H1 (cell line): ENCODE data around the gene RAB11FIP3. TPM values are rescaled to one million over a fixed set of nuclear protein-coding genes. Genes with fewer than 3 reads are reported as not detected.

Source experiments
- CTCF ChIP-seq, 3 experiments: IDR thresholded peaks; 1 replicate in 2 of 3; 2 replicates in 1 of 3; pipeline versions ENCODE4 v1.5.1 to v1.6.1; 2011; ENCODE audit warnings: low read length in 3 of 3, mild to moderate bottlenecking in 3 of 3, inconsistent platforms in 2 of 3, low read depth in 1 of 3, moderate library complexity in 1 of 3; ENCODE audit not compliant: insufficient read depth in 1 of 3; ENCODE audit errors: control extremely low read depth in 1 of 3
- KDM4A ChIP-seq: IDR thresholded peaks from one replicate; pipeline ENCODE4 v1.7.1; 2012; ENCODE audit warnings: low read depth, mild to moderate bottlenecking, moderate library complexity, low read length, inconsistent platforms; ENCODE audit not compliant: severe bottlenecking
- SIX5 ChIP-seq: IDR thresholded peaks from 2 replicates; pipeline ENCODE4 v1.6.1; 2011; ENCODE audit warnings: mild to moderate bottlenecking, low read depth, low read length
- YY1 ChIP-seq: IDR thresholded peaks from 2 replicates; pipeline ENCODE4 v1.6.1; 2011; ENCODE audit warnings: low read depth, mild to moderate bottlenecking, low read length
- polyA plus RNA-seq, 7 experiments: library from polyadenylated mRNA; depleted of rRNA in 3 of 7; stranded (reverse) in 5 of 7; unstranded in 2 of 7; fragments of >200 nt in 5 of 7; fragments of 200-250 nt in 2 of 7; gene quantifications; 1 replicate in 5 of 7; 2 replicates in 1 of 7; 4 replicates in 1 of 7; pipeline versions ENCODE4 v1.2.1 to v1.2.3, GENCODE V29; 2011 to 2013; ENCODE audit warnings: missing spikeins in 2 of 7, mixed read lengths in 2 of 7
- total RNA-seq: library from RNA; stranded (reverse); fragmentation: NEBNext Ultra II Directional; extraction: Animal tissue kit (Norgen Biotek cat#: 25700); gene quantifications from 2 replicates; pipeline ENCODE4 v1.2.1, GENCODE V29; 2021
- TF ChIP-seq, protein P1 (sequence below): fragments of 300-600 bp; sonication (generic); IDR thresholded peaks from 2 replicates; pipeline ENCODE4 v1.7.1; 2012; ENCODE audit warnings: low read length, moderate library complexity, mild to moderate bottlenecking, inconsistent platforms; ENCODE audit not compliant: insufficient replicate concordance

RAB11FIP3 gene
- total and polyA plus RNA-seq, 2 of the 8 experiments (the other 6 are each of a cell fraction or from before 2014, with no cell fraction given) = 9.3 to 35.2 TPM

DNA sequence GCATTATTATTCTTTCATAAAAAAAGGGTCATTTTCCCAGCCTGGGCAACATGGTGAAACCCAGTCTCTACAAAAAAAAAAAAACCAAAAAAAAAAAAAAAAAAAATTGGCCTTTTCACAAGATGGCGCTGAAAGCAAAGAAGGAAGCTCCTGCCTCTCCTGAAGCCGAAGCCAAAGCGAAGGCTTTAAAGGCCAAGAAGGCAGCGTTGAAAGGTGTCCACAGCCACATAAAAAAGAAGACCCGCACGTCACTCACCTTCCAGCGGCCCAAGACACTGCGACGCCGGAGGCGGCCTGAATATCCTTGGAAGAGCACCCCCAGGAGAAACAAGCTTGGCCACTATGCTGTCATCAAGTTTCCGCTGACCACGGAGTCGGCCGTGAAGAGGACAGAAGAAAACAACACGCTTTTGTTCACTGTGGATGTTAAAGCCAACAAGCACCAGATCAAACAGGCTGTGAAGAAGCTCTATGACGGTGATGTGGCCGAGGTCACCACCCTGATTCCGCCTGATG lies 38.8 kb upstream of the RAB11FIP3 start (continued):
- TF ChIP-seq, protein P1, sequence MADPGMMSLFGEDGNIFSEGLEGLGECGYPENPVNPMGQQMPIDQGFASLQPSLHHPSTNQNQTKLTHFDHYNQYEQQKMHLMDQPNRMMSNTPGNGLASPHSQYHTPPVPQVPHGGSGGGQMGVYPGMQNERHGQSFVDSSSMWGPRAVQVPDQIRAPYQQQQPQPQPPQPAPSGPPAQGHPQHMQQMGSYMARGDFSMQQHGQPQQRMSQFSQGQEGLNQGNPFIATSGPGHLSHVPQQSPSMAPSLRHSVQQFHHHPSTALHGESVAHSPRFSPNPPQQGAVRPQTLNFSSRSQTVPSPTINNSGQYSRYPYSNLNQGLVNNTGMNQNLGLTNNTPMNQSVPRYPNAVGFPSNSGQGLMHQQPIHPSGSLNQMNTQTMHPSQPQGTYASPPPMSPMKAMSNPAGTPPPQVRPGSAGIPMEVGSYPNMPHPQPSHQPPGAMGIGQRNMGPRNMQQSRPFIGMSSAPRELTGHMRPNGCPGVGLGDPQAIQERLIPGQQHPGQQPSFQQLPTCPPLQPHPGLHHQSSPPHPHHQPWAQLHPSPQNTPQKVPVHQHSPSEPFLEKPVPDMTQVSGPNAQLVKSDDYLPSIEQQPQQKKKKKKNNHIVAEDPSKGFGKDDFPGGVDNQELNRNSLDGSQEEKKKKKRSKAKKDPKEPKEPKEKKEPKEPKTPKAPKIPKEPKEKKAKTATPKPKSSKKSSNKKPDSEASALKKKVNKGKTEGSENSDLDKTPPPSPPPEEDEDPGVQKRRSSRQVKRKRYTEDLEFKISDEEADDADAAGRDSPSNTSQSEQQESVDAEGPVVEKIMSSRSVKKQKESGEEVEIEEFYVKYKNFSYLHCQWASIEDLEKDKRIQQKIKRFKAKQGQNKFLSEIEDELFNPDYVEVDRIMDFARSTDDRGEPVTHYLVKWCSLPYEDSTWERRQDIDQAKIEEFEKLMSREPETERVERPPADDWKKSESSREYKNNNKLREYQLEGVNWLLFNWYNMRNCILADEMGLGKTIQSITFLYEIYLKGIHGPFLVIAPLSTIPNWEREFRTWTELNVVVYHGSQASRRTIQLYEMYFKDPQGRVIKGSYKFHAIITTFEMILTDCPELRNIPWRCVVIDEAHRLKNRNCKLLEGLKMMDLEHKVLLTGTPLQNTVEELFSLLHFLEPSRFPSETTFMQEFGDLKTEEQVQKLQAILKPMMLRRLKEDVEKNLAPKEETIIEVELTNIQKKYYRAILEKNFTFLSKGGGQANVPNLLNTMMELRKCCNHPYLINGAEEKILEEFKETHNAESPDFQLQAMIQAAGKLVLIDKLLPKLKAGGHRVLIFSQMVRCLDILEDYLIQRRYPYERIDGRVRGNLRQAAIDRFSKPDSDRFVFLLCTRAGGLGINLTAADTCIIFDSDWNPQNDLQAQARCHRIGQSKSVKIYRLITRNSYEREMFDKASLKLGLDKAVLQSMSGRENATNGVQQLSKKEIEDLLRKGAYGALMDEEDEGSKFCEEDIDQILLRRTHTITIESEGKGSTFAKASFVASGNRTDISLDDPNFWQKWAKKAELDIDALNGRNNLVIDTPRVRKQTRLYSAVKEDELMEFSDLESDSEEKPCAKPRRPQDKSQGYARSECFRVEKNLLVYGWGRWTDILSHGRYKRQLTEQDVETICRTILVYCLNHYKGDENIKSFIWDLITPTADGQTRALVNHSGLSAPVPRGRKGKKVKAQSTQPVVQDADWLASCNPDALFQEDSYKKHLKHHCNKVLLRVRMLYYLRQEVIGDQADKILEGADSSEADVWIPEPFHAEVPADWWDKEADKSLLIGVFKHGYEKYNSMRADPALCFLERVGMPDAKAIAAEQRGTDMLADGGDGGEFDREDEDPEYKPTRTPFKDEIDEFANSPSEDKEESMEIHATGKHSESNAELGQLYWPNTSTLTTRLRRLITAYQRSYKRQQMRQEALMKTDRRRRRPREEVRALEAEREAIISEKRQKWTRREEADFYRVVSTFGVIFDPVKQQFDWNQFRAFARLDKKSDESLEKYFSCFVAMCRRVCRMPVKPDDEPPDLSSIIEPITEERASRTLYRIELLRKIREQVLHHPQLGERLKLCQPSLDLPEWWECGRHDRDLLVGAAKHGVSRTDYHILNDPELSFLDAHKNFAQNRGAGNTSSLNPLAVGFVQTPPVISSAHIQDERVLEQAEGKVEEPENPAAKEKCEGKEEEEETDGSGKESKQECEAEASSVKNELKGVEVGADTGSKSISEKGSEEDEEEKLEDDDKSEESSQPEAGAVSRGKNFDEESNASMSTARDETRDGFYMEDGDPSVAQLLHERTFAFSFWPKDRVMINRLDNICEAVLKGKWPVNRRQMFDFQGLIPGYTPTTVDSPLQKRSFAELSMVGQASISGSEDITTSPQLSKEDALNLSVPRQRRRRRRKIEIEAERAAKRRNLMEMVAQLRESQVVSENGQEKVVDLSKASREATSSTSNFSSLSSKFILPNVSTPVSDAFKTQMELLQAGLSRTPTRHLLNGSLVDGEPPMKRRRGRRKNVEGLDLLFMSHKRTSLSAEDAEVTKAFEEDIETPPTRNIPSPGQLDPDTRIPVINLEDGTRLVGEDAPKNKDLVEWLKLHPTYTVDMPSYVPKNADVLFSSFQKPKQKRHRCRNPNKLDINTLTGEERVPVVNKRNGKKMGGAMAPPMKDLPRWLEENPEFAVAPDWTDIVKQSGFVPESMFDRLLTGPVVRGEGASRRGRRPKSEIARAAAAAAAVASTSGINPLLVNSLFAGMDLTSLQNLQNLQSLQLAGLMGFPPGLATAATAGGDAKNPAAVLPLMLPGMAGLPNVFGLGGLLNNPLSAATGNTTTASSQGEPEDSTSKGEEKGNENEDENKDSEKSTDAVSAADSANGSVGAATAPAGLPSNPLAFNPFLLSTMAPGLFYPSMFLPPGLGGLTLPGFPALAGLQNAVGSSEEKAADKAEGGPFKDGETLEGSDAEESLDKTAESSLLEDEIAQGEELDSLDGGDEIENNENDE = no peak
- TF ChIP-seq YY1 (0 out of 2 replicates have a peak, but pooled peaks have one; percentile 6), SIX5 (no peak), CTCF (IDR thresholded peaks at IDR 0.05; ENCODE audit: control extremely low read depth in 1 of 3, insufficient read depth in 1 of 3, low read depth in 1 of 3, low read length in 3 of 3) (peak in 1 of 3 experiments; percentile 15; a peak in 1 of 4 replicates), KDM4A (no peak)
